ENCODE measurements around the gene HPRT1.

The HPRT1 gene
- long read RNA-seq, transcript HPRT1-201 (9 exons, 1,407 nt) = major isoform, 22 of 26 reads
- long read RNA-seq, partial matches to known transcripts = 0 of 26 reads
- long read RNA-seq, other reads (novel, unspliced or antisense) = 4 of 26 reads

GRCh38 chrX:134460005-134460861 lies at the start of gene HPRT1:
HPRT1 (plus strand) TSS chrX:134460165; CDS start chrX:134460312, 147 bp downstream.
- H3K27me3 ChIP-seq (ENCODE audit: insufficient read depth, poor library complexity, severe bottlenecking) = no peaks in the 10 kb centered on the region
- peak within 1 kb of the TSS; percentile 70 for H3K4me3 ChIP-seq (replicated peaks; ENCODE audit: insufficient read depth, low read length)
- peak within 1 kb of the TSS; percentile 71 for H3K27ac ChIP-seq (replicated peaks)
- DNase-seq (ENCODE audit: low read depth in 1 of 2, low spot score in 1 of 2) = peak; percentile 56 to 80
- TF ChIP-seq SPI1 (IDR thresholded peaks at IDR 0.05; ENCODE audit: borderline replicate concordance, low read depth) (no peak), GABPA (IDR thresholded peaks at IDR 0.05; ENCODE audit: low read depth) (no peak), POLR2AphosphoS5 (IDR thresholded peaks at IDR 0.05; ENCODE audit: low read depth) (no peak), REST (IDR thresholded peaks at IDR 0.05; ENCODE audit: insufficient replicate concordance, low read depth) (no peak), CTCF (IDR thresholded peaks at IDR 0.05; ENCODE audit: insufficient read depth, low read length) (no peak)

GRCh38 chrX:134416087-134416486 lies 43.9 kb upstream of the HPRT1 start:
- no peak for DNase-seq (ENCODE audit: low read depth in 1 of 2, low spot score in 1 of 2)
- H3K4me3 ChIP-seq (replicated peaks; ENCODE audit: insufficient read depth, low read length) = no peak overlapping the region
- H3K27ac ChIP-seq (replicated peaks) = no peak overlapping the region
- no peaks in the 10 kb centered on the region for H3K27me3 ChIP-seq (ENCODE audit: insufficient read depth, poor library complexity, severe bottlenecking)
- TF ChIP-seq CTCF (IDR thresholded peaks at IDR 0.05; ENCODE audit: insufficient read depth, low read length) = no peak

- TF ChIP-seq SPI1 (IDR thresholded peaks at IDR 0.05; ENCODE audit: borderline replicate concordance, low read depth) (no peak), POLR2AphosphoS5 (IDR thresholded peaks at IDR 0.05; ENCODE audit: low read depth) (no peak), REST (IDR thresholded peaks at IDR 0.05; ENCODE audit: insufficient replicate concordance, low read depth) (no peak), CTCF (IDR thresholded peaks at IDR 0.05; ENCODE audit: insufficient read depth, low read length) (no peak), GABPA (IDR thresholded peaks at IDR 0.05; ENCODE audit: low read depth) (no peak)
- no peaks in the 10 kb centered on the region for H3K27me3 ChIP-seq (ENCODE audit: insufficient read depth, poor library complexity, severe bottlenecking)
- DNase-seq (ENCODE audit: low read depth in 1 of 2, low spot score in 1 of 2) = no peak
- no peak overlapping the region for H3K4me3 ChIP-seq (replicated peaks; ENCODE audit: insufficient read depth, low read length)
- H3K27ac ChIP-seq (replicated peaks) = no peak overlapping the region
Measured at GRCh38 chrX:134418317-134419113, 41.5 kb upstream of the HPRT1 start.
